K562 (cell line): ENCODE measurements around the gene ZNF668. TPM values are rescaled to one million over a fixed set of nuclear protein-coding genes. Genes with fewer than 3 reads are reported as not detected.

ENCODE experiments used
- DEAF1 ChIP-seq: fragments of 450-650 bp; formaldehyde crosslinking; IDR thresholded peaks from 2 replicates; pipeline ENCODE4 v1.4.0; 2020; ENCODE audit warnings: mild to moderate bottlenecking, moderate library complexity
- NR2C2 ChIP-seq, 2 experiments: fragments of 200-800 bp in 1 of 2; sonication (Bioruptor generic) in 1 of 2; sonication (generic) in 1 of 2; formaldehyde crosslinking in 1 of 2; IDR thresholded peaks; 2 replicates each; pipeline versions ENCODE4 v1.6.1 to v1.8.0; 2016 to 2022; ENCODE audit warnings: mild to moderate bottlenecking in 1 of 2, missing compliant biosample characterization in 1 of 2, missing genetic modification characterization in 1 of 2, missing genetic modification reagents in 1 of 2
- RBM39 ChIP-seq: fragments of 200-400 bp; formaldehyde crosslinking; optimal IDR thresholded peaks from 2 replicates; pipeline ENCODE3; 2018; ENCODE audit warnings: low read depth, low read length
- ZBTB40 ChIP-seq, 2 experiments: fragments of 450-650 bp in 1 of 2; sonication (generic) in 1 of 2; formaldehyde crosslinking in 1 of 2; IDR thresholded peaks; 2 replicates each; pipeline versions ENCODE4 v1.7.1 to v1.9.0; 2016 to 2022; ENCODE audit warnings: inconsistent platforms in 1 of 2, mild to moderate bottlenecking in 1 of 2, missing genetic modification reagents in 1 of 2
- ZNF696 ChIP-seq: fragments of 250-450 bp; sonication (Bioruptor Pico); conservative IDR thresholded peaks from 2 replicates; pipeline ENCODE4 v1.4.0; 2020; ENCODE audit warnings: mild to moderate bottlenecking, moderate library complexity
- polyA plus RNA-seq, 8 experiments: library from polyadenylated mRNA; depleted of rRNA in 4 of 8; stranded (reverse) in 5 of 8; unstranded in 3 of 8; fragments of >200 nt; fragmentation: Nextera tagmentation in 2 of 8; fragmentation: Illumina TruSeq in 1 of 8; extraction: Ambion mirVana in 2 of 8; extraction: Trizol in 1 of 8; gene quantifications; 2 replicates each; pipeline versions ENCODE4 v1.2.1 to v1.2.3, GENCODE V29; 2011 to 2014; ENCODE audit warnings: inconsistent platforms in 1 of 8, missing spikeins in 1 of 8
- total RNA-seq, 7 experiments: library from RNA; depleted of rRNA in 6 of 7; stranded (reverse); fragments of >200 nt in 6 of 7; fragmentation: Illumina TruSeq in 2 of 7; extraction: Trizol in 2 of 7; gene quantifications; 2 replicates each; pipeline versions ENCODE4 v1.2.1 to v1.2.3, GENCODE V29; 2011 to 2021; ENCODE audit warnings: low replicate concordance in 1 of 7

ZNF668 gene
- total and polyA plus RNA-seq, 9 of the 15 experiments (the other 6 are each of a cell fraction or from before 2014, with no cell fraction given): 0.04 to 15.3 (median 3.8) TPM; not detected in 1

GRCh38 chr16:31094424-31095120 is 20.5 kb upstream of the ZNF668 start, which contains the start of gene VKORC1 (continued):
- 0 out of 2 replicates have a peak, but pooled peaks have one; percentile 63 for TF ChIP-seq ZBTB40 (IDR thresholded peaks at IDR 0.05)
- no peak for TF ChIP-seq ZBTB40 (CRISPR knock-in tag; IDR thresholded peaks at IDR 0.05)
- TF ChIP-seq RBM39: no peak
- TF ChIP-seq ZNF696: no peak
- no peak for TF ChIP-seq DEAF1 (CRISPR knock-in tag)
- peak; percentile 30; the same call in 1 of the 2 replicates for TF ChIP-seq NR2C2 (CRISPR knock-in tag; IDR thresholded peaks at IDR 0.05)
- TF ChIP-seq NR2C2 (tag; IDR thresholded peaks at IDR 0.05): 0 out of 2 replicates have a peak, but pooled peaks have one; percentile 49
